SJSA1 (cell line): ENCODE measurements around the gene TNS3. TPM values are rescaled to one million over a fixed set of nuclear protein-coding genes. Genes with fewer than 3 reads are reported as not detected.

ENCODE experiments used
- DNase-seq, 2 experiments: peaks; one replicate each; pipeline ENCODE4 v3.0.0-alpha.2; 2015 to 2020; ENCODE audit warnings: low spot score in 2 of 2, low read depth in 1 of 2
- H3K27ac ChIP-seq: fragments of 250-450 bp; sonication (Bioruptor Pico); 2 replicates; pipeline ENCODE4 v1.5.1; 2020; ENCODE audit warnings: mild to moderate bottlenecking, moderate library complexity
- H3K27me3 ChIP-seq: fragments of 250-450 bp; sonication (Bioruptor Pico); replicated peaks from 2 replicates; pipeline ENCODE4 v1.5.1; 2020; ENCODE audit warnings: mild to moderate bottlenecking, moderate library complexity
- H3K36me3 ChIP-seq: fragments of 250-450 bp; sonication (Bioruptor Pico); 2 replicates; pipeline ENCODE4 v1.5.1; 2020; ENCODE audit warnings: mild to moderate bottlenecking
- H3K4me1 ChIP-seq: fragments of 250-450 bp; sonication (Bioruptor Pico); replicated peaks from 2 replicates; pipeline ENCODE4 v1.6.1; 2021; ENCODE audit warnings: mild to moderate bottlenecking
- H3K4me3 ChIP-seq: fragments of 250-450 bp; sonication (Bioruptor Pico); 2 replicates; pipeline ENCODE4 v1.5.1; 2020; ENCODE audit warnings: mild to moderate bottlenecking
- H3K9me3 ChIP-seq: fragments of 250-450 bp; sonication (Bioruptor Pico); replicated peaks from 2 replicates; pipeline ENCODE4 v1.5.1; 2020; ENCODE audit warnings: mild to moderate bottlenecking
- total RNA-seq: library from RNA; depleted of rRNA; stranded (reverse); fragments of >200 nt; shearing (Covaris generic); gene quantifications from 2 replicates; pipeline ENCODE4 v1.2.3, GENCODE V29; 2014; rRNA removed

The TNS3 gene
- 56.9 and 92.5 TPM in 2 replicates for total RNA-seq

DNA sequence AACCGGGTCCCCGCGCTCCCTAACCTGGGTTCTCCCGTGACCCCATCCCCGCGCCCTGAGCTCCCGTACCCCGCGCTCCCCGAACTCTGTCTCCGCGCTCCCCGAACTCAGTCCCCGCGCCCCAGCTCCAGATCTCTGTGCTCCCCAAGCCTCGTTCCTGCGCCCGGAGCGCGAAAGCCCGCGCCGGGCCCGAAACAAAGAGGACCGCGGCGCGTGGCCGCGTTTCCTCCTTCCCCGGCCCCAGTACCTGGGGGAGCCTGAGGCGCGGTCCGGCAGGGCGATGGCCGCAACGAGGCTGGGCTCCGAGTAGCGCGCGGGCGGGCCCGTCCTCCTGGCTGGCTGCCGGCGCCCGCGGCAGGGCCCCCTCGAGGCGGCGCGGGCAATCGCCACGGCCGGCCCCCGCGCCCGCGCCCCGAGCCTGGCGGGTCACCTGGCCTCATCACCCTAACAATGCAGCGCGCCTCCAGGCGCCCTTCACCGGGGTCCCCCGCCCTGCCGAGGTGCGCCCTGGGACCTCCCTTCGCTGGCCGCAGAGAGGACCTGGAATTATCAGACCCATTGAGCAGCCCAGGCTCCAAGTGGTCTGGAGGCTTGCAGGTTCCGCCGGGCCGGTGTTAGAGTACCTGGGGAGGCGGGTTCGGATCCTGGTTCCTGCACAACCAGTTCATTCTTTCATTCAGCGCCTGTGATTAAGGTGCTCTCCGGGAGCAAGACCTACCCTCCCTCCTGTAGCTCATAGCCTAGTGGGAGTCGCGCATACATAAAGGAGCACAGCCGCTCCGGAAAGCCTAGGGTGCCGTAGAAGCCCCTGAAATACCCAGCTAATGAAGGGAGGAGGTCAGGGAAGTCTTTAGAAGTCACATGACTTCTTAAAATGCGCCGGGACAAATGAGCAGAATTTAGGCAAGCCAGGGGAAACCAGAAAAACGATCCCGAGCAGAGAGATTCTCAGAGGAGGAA is at the start of gene TNS3:
TNS3 (minus strand) TSS at position 308 of the 960 bp plus-strand sequence. CDS start 142,475 bp downstream, outside the sequence.
- H3K36me3 ChIP-seq: peaks cover 20% of the 10 kb centered on the region
- no peaks in the 10 kb centered on the region for H3K9me3 ChIP-seq
- H3K4me3 ChIP-seq: peak within 1 kb of the TSS; percentile 96
- peak within 1 kb of the TSS; percentile 92 for H3K27ac ChIP-seq
- peak in 1 of 2 experiments; percentile 65 for DNase-seq
- peaks cover 61% of the 10 kb centered on the region for H3K4me1 ChIP-seq
- H3K27me3 ChIP-seq: no peaks in the 10 kb centered on the region

GRCh38 chr7:47631711-47632110 is 49.8 kb upstream of the TNS3 start:
- Histone ChIP-seq H3K4me1 (peaks cover 33% of the 10 kb centered on the region), H3K27me3 (no peaks in the 10 kb centered on the region), H3K27ac (no peak overlapping the region), H3K36me3 (no peaks in the 10 kb centered on the region), H3K9me3 (no peaks in the 10 kb centered on the region), H3K4me3 (no peak overlapping the region)
- no peak for DNase-seq

- H3K4me3 ChIP-seq: no peak overlapping the region
- H3K36me3 ChIP-seq: no peaks in the 10 kb centered on the region
- no peaks in the 10 kb centered on the region for H3K9me3 ChIP-seq
- no peak overlapping the region for H3K27ac ChIP-seq
- peaks cover 13% of the 10 kb centered on the region for H3K4me1 ChIP-seq
- H3K27me3 ChIP-seq: no peaks in the 10 kb centered on the region
- DNase-seq: no peak
Observed at GRCh38 chr7:47627580-47628283, 45.8 kb upstream of the TNS3 start.

DNA sequence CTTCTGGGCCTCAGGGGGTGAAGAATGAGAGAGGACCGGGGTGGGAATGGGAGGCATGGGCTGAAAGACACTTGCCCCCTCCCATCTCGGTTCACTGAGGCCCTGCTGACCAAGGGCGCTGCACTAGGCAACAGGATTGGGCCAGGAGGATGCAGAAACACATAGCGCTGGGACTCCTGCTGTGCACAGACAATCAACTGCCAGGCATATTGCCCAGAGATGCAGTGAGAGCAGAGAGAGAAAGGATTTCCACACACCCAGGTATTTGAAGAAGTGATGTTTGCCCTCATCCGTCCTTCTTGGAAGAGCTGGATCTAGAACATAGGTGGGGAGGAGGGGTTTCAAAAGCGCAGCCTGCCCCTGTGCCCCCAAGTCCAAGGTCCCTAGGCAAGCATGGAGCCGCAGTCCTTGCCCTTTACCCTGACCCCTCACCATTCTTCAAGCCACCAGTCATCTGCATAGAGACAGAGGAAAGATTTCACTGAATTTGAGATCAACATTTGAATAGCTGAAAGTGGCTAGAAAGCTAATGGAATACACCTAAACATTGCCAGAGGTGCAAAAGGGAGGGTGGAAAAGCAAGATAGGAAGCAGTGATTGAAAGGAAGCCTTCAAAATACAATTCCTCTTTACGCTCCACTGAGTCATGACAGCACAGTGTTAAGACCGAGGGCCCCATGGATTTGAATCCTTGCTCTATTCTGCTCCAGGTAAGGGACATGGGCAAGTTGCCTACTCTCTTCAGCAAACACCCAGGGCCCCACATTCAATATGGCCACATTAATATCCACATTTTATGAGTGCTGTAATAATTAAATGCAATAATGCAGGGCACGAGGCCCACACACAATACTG is 44.2 kb upstream of the TNS3 start:
- H3K4me1 ChIP-seq: peaks cover 24% of the 10 kb centered on the region
- no peak overlapping the region for H3K4me3 ChIP-seq
- no peak for DNase-seq
- no peaks in the 10 kb centered on the region for H3K27me3 ChIP-seq
- H3K9me3 ChIP-seq: no peaks in the 10 kb centered on the region
- H3K27ac ChIP-seq: no peak overlapping the region
- no peaks in the 10 kb centered on the region for H3K36me3 ChIP-seq

- no peaks in the 10 kb centered on the region for H3K9me3 ChIP-seq
- no peak overlapping the region for H3K4me3 ChIP-seq
- H3K27ac ChIP-seq: no peak overlapping the region
- no peaks in the 10 kb centered on the region for H3K27me3 ChIP-seq
- no peaks in the 10 kb centered on the region for H3K36me3 ChIP-seq
- H3K4me1 ChIP-seq: peaks cover 36% of the 10 kb centered on the region
- no peak for DNase-seq
Observed at GRCh38 chr7:47624689-47625088, 42.8 kb upstream of the TNS3 start.

GRCh38 chr7:47622946-47623640 is 41.2 kb upstream of the TNS3 start:
- Histone ChIP-seq H3K36me3 (no peaks in the 10 kb centered on the region), H3K4me1 (peaks cover 45% of the 10 kb centered on the region), H3K9me3 (no peaks in the 10 kb centered on the region), H3K27me3 (no peaks in the 10 kb centered on the region), H3K4me3 (no peak overlapping the region), H3K27ac (peak overlapping the region; percentile 81)
- DNase-seq: peak; percentile 80 to 81

- Histone ChIP-seq H3K9me3 (no peaks in the 10 kb centered on the region), H3K4me3 (no peak overlapping the region), H3K27ac (peak overlapping the region; percentile 81), H3K4me1 (peaks cover 45% of the 10 kb centered on the region), H3K27me3 (no peaks in the 10 kb centered on the region), H3K36me3 (no peaks in the 10 kb centered on the region)
- no peak for DNase-seq
Observed at GRCh38 chr7:47622586-47622945, 40.7 kb upstream of the TNS3 start.

DNA sequence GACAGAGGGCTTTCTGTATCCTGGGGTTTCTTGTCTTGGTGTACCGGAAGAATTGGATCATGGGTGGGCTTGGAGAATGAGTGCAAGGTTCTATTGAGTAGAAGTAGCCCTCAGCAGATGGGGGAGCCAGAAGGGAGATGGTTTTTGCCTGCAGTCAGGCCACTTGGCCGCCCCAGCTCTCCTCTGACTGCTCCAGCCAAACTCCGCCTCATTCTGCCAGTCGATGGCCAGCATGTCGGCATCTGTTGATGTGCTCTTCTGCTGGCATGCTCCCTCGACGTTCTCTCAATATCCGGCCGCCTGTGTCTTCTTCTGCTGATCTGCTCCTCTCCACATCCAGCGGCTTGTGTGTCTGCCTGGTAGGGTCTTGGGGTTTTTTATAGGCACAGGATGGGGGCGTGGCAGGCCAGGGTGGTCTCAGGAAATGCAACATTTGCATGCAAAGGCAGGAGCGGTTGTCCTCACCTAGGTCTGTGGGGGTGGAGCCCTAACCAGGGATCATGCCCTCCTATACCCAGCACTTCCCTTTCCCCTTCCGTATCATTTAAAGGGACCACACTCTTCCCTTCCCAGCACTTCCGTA is 40.2 kb upstream of the TNS3 start:
- H3K27me3 ChIP-seq: no peaks in the 10 kb centered on the region
- no peak overlapping the region for H3K4me3 ChIP-seq
- no peaks in the 10 kb centered on the region for H3K36me3 ChIP-seq
- peaks cover 45% of the 10 kb centered on the region for H3K4me1 ChIP-seq
- no peak for DNase-seq
- H3K27ac ChIP-seq: peak overlapping the region; percentile 81
- H3K9me3 ChIP-seq: no peaks in the 10 kb centered on the region

DNA sequence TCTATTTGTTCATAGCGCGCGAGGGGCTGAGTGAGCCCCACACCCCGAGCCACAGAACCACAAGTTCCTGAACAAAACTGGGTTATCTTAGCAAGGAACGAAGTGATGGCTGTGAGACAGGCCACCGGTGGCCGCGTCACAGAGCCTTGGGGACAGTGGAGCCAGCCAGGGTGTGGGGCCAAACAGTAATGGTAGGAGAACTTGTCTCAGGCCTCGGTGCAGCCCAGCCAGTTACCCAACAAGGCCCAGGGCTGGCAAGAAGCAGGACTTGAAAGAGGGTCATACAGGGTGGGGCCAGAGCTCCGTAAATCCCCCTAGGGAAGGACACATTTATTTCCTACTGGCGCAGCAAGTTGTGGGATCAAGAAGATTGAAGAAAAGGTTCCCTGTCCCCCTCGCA is 39.4 kb upstream of the TNS3 start:
- Histone ChIP-seq H3K36me3 (no peaks in the 10 kb centered on the region), H3K4me3 (no peak overlapping the region), H3K4me1 (peaks cover 45% of the 10 kb centered on the region), H3K27me3 (no peaks in the 10 kb centered on the region), H3K27ac (no peak overlapping the region), H3K9me3 (no peaks in the 10 kb centered on the region)
- no peak for DNase-seq

- no peak overlapping the region for H3K27ac ChIP-seq
Observed at GRCh38 chr7:47619806-47620205, 37.9 kb upstream of the TNS3 start.

DNA sequence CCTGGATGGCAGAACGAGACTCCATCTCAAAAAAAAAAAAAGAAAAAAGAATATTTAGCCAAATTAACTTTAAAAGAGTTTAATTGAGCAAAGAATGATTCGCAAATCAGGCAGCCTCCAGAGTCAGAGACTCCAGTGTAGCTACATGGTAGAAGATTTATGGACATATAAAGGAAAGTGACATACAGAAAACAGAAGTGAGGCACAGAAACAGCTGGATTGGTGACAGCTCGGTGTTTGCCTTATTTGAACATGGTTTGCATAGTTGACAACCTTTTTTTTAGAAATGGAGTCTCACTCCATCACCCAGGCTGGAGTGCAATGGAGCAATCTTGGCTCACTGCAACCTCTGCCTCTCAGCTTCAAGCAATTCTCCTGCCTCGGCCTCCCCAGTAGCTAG is 35.2 kb upstream of the TNS3 start:
- no peaks in the 10 kb centered on the region for H3K36me3 ChIP-seq
- no peak overlapping the region for H3K4me3 ChIP-seq
- H3K27me3 ChIP-seq: no peaks in the 10 kb centered on the region
- peaks cover 25% of the 10 kb centered on the region for H3K4me1 ChIP-seq
- no peak overlapping the region for H3K27ac ChIP-seq
- no peak for DNase-seq
- H3K9me3 ChIP-seq: no peaks in the 10 kb centered on the region

More at GRCh38 chr7:47619806-47620205, 37.9 kb upstream of the TNS3 start:
- DNase-seq: no peak
- H3K9me3 ChIP-seq: no peaks in the 10 kb centered on the region
- H3K4me1 ChIP-seq: peaks cover 45% of the 10 kb centered on the region
- no peak overlapping the region for H3K4me3 ChIP-seq
- H3K36me3 ChIP-seq: no peaks in the 10 kb centered on the region
- no peaks in the 10 kb centered on the region for H3K27me3 ChIP-seq

GRCh38 chr7:47614450-47614849 is 32.5 kb upstream of the TNS3 start:
- H3K4me1 ChIP-seq: peaks cover 30% of the 10 kb centered on the region
- H3K27me3 ChIP-seq: no peaks in the 10 kb centered on the region
- no peak overlapping the region for H3K27ac ChIP-seq
- H3K36me3 ChIP-seq: no peaks in the 10 kb centered on the region
- H3K9me3 ChIP-seq: no peaks in the 10 kb centered on the region
- no peak overlapping the region for H3K4me3 ChIP-seq
- no peak for DNase-seq
